Measurements from ENCODE around the gene PCAT7.

DNA sequence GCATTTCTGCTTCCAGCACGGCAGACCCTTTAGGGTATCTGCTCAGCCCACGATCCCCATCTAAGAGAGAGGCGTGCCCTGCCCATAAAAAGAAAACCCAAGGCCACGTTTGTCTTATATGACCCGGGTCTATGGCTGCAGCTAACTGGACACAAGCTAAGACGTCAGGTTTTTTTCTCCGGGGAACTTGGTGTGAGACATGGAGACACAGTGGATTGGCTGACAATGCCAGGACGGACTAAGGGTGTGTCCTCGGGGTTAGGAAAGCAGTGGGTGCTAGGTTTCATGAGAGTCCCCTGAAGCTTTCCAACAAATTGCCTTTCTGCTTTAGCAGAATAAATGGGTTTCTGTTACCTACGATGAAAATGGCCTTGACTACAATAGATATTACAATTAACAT, 45.8 kb downstream of the PCAT7 start:
- no peak for TF ChIP-seq YY1 (IDR thresholded peaks at IDR 0.05; ENCODE audit: insufficient read depth, insufficient read length)
- TF ChIP-seq ZNF274 (IDR thresholded peaks at IDR 0.05; ENCODE audit: low read depth, low read length), result no peak
